SU-DHL-6 (cell line): ENCODE measurements around the gene ACBD6.

ENCODE experiments used
- H2AFZ ChIP-seq: fragments of 200-600 bp; sonication (generic); 2 replicates; pipeline ENCODE4 v1.6.1; 2014; ENCODE audit warnings: low read depth, mild to moderate bottlenecking, moderate library complexity, mixed read lengths, antibody characterized with exemption, low read length; ENCODE audit not compliant: severe bottlenecking
- H3F3A ChIP-seq: fragments of 200-600 bp; shearing (Covaris generic); 2 replicates; pipeline ENCODE4 v1.6.0; 2016; ENCODE audit warnings: antibody characterized with exemption, mild to moderate bottlenecking; ENCODE audit not compliant: insufficient read depth
- H3K27ac ChIP-seq: fragments of 200-600 bp; sonication (generic); 2 replicates; pipeline ENCODE4 v1.5.1; 2016; ENCODE audit warnings: low read depth, mild to moderate bottlenecking, low read length, moderate library complexity, mixed read lengths
- H3K27me3 ChIP-seq: fragments of 200-600 bp; sonication (generic), shearing (Covaris generic); 2 replicates; pipeline ENCODE4 v1.6.0; 2014; ENCODE audit warnings: mild to moderate bottlenecking, low read length
- H3K36me3 ChIP-seq: fragments of 200-600 bp; sonication (generic); 2 replicates; pipeline ENCODE4 v1.6.1; 2014; ENCODE audit warnings: mild to moderate bottlenecking, low read length, mixed read lengths
- H3K4me2 ChIP-seq: fragments of 300-600, 200-600 bp; shearing (Covaris generic), sonication (generic); 2 replicates; pipeline ENCODE4 v1.6.0; 2014; ENCODE audit warnings: low read length, low read depth, mild to moderate bottlenecking; ENCODE audit not compliant: poor library complexity, severe bottlenecking
- H3K4me3 ChIP-seq: fragments of 200-600 bp; sonication (generic); 2 replicates; pipeline ENCODE4 v1.5.1; 2014; ENCODE audit warnings: antibody characterized with exemption, low read length, mild to moderate bottlenecking, mixed read lengths; ENCODE audit not compliant: insufficient read depth, poor library complexity, severe bottlenecking
- H3K79me2 ChIP-seq: fragments of 200-600 bp; sonication (generic); 2 replicates; pipeline ENCODE4 v1.6.1; 2014; ENCODE audit warnings: mild to moderate bottlenecking, low read length, moderate library complexity; ENCODE audit not compliant: insufficient read depth
- H3K9ac ChIP-seq: fragments of 200-600 bp; sonication (generic); 2 replicates; pipeline ENCODE4 v1.7.0; 2014; ENCODE audit warnings: mild to moderate bottlenecking, low read length
- H3K9me2 ChIP-seq: fragments of 200-600 bp; sonication (generic); replicated peaks from 2 replicates; pipeline ENCODE4 v1.6.1; 2014; ENCODE audit warnings: low read length; ENCODE audit not compliant: insufficient read depth
- H3K9me3 ChIP-seq: fragments of 200-600 bp; sonication (generic); 2 replicates; pipeline ENCODE4 v1.6.1; 2014; ENCODE audit warnings: low read length, mixed read lengths; ENCODE audit not compliant: insufficient read depth
- H4K20me1 ChIP-seq: fragments of 200-600 bp; sonication (generic); 2 replicates; pipeline ENCODE4 v1.6.1; 2014; ENCODE audit warnings: low read depth, mild to moderate bottlenecking, antibody characterized with exemption, low read length, moderate library complexity, mixed read lengths
- EZH2phosphoT487 ChIP-seq: fragments of 200-600 bp; sonication (generic), shearing (Covaris generic); conservative IDR thresholded peaks from 2 replicates; pipeline ENCODE4 v1.6.1; 2018; ENCODE audit warnings: mild to moderate bottlenecking, antibody characterized with exemption, low read length, moderate library complexity, mixed read lengths
- TF ChIP-seq, protein P1 (sequence below): fragments of 200-600 bp; sonication (generic); IDR thresholded peaks from one replicate; pipeline ENCODE4 v1.5.1; 2017; ENCODE audit warnings: antibody characterized with exemption, mild to moderate bottlenecking, low read length, moderate library complexity; ENCODE audit not compliant: insufficient read depth, poor library complexity, severe bottlenecking

The ACBD6 gene

DNA sequence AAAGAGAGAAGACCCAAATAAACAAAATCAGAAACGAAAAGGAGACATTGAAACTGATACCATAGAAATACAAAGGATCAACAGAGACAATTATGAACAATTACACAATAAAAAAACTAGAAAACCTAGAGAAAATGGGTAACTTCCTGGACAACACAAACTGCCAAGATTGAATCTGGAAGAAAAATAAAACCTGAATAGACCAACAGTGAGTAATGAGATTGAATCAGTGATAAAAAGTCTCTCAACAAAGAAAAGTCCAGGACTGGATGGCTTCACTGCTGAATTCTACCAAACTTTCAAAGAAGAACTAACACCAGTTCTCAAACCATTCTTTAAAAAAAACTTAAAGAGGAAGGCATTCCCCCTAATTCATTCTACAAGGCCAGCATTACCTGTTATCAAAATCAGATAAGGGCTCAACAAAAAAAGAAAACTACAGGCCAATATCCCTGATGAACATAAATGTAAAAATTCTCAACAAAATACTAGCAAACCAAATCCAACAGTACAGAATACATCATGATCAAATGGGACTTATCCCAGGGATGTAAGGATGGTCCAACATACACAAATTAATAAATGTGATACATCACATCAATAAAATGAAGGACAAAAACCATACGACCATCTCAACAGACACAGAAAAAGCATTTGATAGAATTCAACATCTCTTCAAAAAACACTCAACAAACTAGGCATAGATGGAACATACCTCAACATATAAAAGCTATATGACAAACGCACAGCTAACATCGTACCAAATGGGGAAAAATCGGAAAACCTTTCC is 119.9 kb downstream of the ACBD6 start:
- no peak overlapping the region for H3K4me2 ChIP-seq
- peaks cover 12% of the 10 kb centered on the region for H3K36me3 ChIP-seq
- H3K27ac ChIP-seq = no peak overlapping the region
- H3K4me3 ChIP-seq = no peak overlapping the region
- no peak overlapping the region for H3K9ac ChIP-seq
- TF ChIP-seq, protein P1, sequence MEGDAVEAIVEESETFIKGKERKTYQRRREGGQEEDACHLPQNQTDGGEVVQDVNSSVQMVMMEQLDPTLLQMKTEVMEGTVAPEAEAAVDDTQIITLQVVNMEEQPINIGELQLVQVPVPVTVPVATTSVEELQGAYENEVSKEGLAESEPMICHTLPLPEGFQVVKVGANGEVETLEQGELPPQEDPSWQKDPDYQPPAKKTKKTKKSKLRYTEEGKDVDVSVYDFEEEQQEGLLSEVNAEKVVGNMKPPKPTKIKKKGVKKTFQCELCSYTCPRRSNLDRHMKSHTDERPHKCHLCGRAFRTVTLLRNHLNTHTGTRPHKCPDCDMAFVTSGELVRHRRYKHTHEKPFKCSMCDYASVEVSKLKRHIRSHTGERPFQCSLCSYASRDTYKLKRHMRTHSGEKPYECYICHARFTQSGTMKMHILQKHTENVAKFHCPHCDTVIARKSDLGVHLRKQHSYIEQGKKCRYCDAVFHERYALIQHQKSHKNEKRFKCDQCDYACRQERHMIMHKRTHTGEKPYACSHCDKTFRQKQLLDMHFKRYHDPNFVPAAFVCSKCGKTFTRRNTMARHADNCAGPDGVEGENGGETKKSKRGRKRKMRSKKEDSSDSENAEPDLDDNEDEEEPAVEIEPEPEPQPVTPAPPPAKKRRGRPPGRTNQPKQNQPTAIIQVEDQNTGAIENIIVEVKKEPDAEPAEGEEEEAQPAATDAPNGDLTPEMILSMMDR = no peak
- no peak for TF ChIP-seq EZH2phosphoT487
- H3K9me3 ChIP-seq = peaks cover 25% of the 10 kb centered on the region; the same call in 1 of the 2 replicates
- H2AFZ ChIP-seq = no peak overlapping the region
- H3F3A ChIP-seq = no peaks in the 10 kb centered on the region
- H3K79me2 ChIP-seq = peaks cover 47% of the 10 kb centered on the region
- H3K9me2 ChIP-seq = no peaks in the 10 kb centered on the region
- no peaks in the 10 kb centered on the region for H4K20me1 ChIP-seq
- H3K27me3 ChIP-seq = no peaks in the 10 kb centered on the region

DNA sequence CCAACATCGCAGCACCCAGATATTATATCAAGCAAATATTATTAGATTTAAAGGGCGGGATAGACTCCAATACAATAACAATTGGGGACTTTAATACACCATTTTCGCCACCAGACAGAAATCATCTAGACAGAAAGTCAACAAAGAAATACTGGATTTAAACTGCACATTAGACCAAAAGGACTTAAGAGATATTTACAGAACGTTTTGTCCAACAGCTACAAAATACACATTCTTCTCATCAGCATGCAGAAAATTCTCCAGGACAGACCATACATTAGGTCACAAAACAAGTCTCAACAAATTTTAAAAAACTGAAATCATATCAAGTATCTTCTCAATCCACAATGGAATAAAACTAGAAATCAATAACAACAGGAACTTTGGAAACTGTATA is 121.2 kb downstream of the ACBD6 start:
- H3K79me2 ChIP-seq = peaks cover 56% of the 10 kb centered on the region
- no peaks in the 10 kb centered on the region for H4K20me1 ChIP-seq
- no peaks in the 10 kb centered on the region for H3K9me2 ChIP-seq
- H3K36me3 ChIP-seq = peaks cover 12% of the 10 kb centered on the region
- TF ChIP-seq, protein P1 = no peak
- TF ChIP-seq EZH2phosphoT487 = no peak
- no peaks in the 10 kb centered on the region for H3F3A ChIP-seq
- no peak overlapping the region for H3K9ac ChIP-seq
- H3K27me3 ChIP-seq = no peaks in the 10 kb centered on the region
- H3K4me3 ChIP-seq = no peak overlapping the region
- H3K27ac ChIP-seq = no peak overlapping the region
- H2AFZ ChIP-seq = no peak overlapping the region
- H3K4me2 ChIP-seq = no peak overlapping the region
- H3K9me3 ChIP-seq = peaks cover 25% of the 10 kb centered on the region; the same call in 1 of the 2 replicates

DNA sequence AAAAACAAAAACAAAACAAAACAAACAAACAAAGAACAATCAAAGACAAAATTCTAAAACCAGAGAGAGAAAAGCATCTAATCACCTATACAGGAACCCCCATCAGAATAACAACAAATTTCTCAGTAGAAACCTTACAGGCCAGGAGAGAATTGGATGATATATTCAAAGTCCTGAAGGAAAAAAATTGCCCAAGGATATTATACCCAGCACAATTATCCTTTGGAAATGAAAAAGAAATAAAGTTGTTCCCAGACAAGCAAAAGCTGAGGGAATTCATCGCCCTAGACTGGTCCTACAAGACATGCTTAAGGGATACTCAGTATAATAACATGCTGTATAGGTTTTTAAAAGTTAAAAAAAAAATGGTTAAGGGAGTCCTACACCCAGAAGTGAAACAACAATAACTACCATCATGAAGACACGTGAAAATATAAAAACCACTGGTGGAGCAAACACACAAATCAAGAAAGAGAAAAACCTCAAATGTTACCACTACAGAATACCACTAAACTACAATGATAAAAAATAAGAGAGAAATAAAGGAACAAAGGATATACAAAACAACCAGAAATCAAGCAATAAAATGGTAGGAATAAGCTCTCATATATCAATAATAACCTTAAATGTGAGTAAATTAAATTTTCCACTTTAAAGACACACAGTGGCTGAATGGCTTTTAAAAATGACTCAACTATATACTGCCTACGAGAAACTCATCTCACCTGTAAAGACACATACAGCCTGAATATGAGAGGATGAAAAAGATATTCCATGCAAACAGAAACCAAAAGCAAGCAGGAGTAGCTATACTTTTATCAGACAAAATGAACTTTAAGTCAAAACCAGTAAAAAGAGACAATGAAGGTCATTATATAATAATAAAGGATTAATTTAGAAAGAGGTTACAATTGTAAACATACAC is 121.9 kb downstream of the ACBD6 start:
- peaks cover 25% of the 10 kb centered on the region; the same call in 1 of the 2 replicates for H3K9me3 ChIP-seq
- TF ChIP-seq, protein P1 = no peak
- no peak for TF ChIP-seq EZH2phosphoT487
- H3K36me3 ChIP-seq = peaks cover 12% of the 10 kb centered on the region
- H3K27me3 ChIP-seq = no peaks in the 10 kb centered on the region
- H4K20me1 ChIP-seq = no peaks in the 10 kb centered on the region
- peaks cover 56% of the 10 kb centered on the region for H3K79me2 ChIP-seq
- no peaks in the 10 kb centered on the region for H3K9me2 ChIP-seq
- H3K27ac ChIP-seq = no peak overlapping the region
- no peak overlapping the region for H3K4me3 ChIP-seq
- H3K4me2 ChIP-seq = no peak overlapping the region
- H3F3A ChIP-seq = no peaks in the 10 kb centered on the region
- H3K9ac ChIP-seq = no peak overlapping the region
- H2AFZ ChIP-seq = no peak overlapping the region
